Measurements from ENCODE around the gene APBA2.
"Not testable (repeated sequence)": the region's sequence is repeated elsewhere in the genome, so short reads cannot be mapped to it uniquely, and the experiment has no call there.

APBA2 gene

DNA sequence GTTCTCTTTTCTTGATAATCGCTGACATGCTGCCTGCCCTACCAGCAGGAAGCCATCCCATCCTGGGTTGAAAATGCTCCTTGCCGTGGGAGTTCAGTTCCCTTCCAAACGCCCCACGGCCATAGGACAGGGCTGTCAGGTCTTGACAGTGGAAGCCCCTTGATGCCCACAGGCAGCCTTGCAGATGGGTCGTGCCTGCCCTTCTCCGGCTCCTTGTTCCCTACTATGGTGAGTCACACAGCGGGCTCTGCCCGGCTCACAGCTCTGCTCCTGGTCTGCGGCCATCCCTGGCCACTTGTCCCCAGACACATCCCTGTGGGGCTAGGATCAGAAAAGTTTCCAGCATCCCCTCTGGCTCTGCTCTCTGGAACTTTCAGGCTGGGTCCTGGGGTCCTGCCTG, 6.2 kb upstream of the APBA2 start:
- no peak for DNase-seq

DNA sequence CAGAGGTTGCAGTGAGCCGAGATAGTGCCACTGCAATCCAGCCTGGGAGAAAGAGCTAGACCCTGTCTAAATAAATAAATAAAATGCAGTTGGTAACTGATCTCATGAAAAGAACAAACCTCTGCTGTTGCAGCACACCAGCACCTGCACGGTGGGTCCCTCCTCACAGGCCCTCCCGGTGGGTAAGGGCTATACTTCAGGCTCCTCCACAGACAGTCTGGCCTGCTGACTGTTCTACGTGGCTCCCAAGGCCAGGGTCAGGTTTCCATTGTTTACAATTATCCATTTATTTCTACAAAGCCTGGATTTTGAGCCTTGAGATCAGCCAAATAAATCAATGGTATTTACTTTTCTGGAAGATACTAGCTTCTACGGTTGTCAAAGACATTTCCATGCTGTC, 5.1 kb upstream of the APBA2 start:
- DNase-seq, result no peak

DNA sequence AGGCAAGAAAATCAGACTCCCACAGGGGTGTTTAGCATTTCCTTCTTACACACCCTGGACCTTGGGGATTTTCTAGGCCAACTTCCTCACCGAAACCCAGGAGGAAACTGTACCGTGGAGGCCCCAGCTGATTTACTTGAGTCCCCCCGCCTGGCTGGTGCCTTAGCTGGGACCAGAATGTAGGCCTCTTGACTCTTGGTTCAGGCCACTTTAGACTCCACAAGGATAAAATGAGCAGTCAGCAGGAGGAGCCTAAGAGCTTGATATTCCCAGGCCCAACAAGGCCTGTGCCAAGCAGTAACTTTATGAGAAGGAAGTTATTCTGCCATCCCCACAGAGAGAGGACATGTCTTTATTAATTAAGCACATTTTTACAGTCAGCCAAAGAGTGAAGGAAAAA, 4.6 kb upstream of the APBA2 start:
- DNase-seq, result no peak

DNA sequence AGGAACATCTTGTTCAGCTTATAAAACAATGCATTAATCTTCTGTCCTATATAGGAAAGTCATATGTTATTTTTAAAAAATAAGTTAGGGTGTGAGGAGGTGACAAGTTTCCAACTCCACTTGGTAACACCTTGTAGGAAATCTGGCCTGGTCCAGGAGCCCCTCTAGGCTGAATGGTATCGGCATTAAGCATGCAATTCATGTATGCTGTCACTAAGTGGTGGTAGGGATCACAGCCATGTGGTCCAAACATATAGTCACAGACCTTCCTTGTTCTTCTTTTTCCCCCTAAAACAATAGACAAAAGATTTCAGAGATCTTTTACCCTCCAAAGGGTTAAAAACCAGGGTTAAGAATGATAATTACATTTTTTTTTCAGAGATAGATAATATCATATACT, 4.2 kb upstream of the APBA2 start:
- no peak for DNase-seq

DNA sequence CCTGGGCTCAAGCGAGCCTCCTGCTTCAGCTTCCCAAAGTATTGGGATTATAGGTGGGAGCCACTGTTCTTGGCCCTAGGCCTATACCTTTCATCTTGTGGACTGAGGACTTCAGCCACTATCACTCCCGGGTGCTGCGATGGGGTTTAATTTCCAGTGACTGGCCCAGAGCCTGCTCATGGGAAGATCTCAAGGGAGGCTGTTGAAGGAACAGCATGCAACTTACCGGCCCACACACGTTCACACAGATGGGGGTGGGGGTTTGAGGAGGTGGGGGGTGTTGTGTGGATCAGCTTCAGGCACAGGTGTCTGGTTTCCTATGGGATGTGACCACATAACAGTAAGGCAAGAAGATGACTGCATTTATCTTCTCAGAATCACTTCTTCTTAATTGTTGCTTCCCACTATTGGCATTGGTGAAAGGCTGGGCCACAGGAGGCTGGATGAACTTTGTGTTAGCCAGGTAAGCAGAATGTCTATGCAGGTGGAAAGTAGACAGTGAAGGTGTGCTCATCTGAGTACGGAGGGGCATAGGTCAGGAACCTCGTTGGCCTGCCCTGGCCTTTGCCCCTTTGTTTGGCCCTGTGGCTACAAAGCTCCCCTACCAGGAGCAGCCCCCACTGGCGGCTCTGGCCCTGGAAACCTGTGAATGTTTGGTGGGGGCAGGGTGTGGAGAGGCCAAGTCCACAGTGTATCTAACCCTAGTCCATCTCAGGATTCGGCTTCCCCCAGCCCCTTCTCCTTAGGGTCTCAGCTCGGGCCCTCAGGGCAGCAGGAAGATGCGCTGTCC, 1.4 kb upstream of the APBA2 start:
- no peak for DNase-seq

DNA sequence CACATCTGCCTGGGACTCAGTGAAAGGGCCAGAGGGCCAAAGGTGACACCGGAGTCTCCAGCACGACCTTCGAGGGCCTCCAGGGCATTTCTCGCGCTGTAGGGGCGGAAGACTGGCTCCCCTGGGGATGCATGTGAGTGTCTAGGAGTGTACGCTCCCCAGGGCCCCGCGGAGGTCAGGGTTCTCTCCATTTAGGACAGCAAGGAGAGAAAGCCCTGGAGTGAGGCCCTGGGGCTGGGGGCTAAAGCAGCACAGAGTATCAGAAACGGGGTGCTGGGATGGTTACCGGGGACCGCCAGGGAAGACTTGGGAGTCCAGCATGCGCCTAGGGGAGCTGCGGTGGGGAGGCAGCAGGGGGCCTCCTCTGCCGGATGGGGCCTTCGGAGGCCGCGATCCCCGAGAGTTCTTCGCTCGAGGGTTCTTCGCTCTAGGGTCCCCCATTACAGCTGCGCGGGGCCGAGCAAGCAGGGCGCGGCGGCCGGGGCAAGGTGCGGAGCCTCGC, 595 bp upstream of the APBA2 start:
- DNase-seq, result no peak

DNA sequence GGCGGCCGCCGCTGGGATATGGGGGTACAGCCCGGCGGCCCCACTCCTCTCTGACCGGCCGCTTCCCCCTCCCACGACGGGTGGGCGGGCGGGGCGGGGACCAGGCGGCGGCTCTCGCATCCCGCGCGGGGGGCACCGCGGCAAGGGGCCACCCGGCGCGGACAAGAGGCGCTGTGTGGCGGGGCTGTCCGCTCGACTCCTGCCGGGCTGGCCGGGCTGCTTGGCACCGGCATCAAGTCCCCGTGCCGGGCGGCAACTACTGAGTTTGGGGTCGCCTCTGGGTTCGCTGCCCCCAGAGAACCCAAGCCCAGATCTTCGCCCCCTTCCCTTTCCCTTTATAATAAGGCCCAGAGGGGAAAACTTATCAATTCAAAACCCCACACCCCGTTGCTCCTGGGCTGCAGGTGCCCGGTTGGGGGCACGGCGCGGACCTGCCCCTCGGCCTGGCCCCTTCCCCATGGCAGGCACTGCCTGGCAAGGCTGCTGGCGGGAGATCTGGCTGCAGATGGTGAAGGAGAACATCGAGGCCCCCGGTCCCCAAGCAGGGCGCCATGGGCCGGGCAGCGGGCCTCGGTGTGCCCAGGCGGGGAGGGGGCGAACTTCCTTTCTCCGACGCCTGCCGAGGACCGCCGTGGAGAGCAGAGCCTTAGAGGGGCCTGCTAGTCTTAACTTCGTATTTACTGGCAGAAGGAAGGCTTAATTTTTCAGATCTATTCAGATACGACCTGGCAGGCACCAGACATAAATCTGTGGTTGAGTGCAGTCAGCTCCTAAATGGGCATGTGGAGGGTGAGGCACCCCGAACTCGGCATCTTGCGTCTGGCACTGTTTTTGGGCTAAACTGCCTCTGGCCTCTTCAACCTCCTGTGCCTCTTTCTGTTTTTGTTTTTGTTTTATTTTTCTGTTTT, 911 bp downstream of the APBA2 start:
- no peak for DNase-seq

DNA sequence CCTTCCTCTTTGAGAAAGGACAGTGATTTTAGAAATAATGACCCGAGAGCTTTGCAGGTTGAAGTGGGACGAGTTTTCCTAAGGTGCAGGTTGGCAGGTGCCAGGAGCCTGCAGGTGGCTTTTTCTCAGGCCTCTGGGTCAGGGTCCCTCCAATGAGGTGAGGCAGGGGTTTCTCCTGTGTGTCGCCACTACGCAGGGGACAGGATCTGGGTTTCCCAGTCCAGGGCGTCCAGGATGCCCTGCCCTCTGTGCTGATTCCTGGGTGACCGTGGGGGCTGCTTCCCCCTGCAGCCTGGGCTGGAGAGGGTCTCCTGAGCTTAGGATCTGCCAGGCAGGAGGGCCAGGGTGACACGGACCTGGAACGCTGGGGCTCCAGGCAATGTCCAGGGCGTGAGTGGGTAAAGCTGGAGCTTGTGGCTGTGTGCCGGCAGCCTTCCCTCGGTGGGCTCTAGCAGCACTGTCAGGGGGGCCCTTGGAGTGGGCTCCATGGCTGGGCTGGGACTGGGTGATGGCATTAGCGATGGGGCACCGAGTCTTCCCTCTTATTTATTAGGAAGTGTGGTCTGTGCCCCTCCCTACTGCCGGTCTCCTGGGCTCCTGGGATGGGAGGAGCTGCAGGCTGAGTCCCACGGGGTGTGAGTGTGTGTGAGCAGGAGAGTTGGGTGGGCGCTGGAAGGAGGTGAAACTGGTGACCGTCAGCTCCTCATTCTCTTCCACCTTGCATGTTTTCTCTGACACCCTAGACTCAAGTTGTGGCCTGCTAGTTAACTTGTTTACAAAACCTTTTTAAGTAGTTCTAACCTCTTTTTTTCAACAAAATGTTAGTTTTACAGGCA, 1.8 kb downstream of the APBA2 start:
- DNase-seq, result no peak

DNA sequence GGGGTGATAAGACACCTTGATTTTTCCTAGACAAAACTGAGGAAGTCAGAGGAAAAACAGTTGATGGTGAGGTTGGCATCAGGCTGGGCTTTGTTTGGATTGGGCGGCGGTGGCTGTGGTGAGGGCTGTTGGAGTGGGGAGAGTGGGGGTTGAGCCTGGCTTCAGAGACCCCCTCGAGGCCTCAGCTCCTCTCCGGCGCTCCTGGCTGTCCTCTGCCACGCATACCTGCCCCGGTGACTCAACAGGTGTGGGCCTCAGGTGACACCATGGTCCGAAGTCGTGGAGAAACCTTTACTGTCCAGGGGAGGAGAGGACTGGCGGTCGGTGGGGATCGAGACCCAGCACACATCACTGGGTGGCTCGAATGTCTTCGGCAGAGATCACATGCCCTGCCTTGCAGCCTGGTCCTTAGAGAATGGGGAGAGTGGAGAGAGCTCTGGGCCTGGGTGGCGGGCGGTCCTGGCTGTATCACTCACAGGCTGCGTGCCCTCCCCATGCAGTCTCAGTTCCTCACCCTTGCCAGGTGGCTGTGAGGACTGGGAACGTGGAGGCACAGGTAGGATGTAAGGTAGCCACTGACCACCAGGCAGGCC, 2.6 kb downstream of the APBA2 start:
- no peak for DNase-seq

DNA sequence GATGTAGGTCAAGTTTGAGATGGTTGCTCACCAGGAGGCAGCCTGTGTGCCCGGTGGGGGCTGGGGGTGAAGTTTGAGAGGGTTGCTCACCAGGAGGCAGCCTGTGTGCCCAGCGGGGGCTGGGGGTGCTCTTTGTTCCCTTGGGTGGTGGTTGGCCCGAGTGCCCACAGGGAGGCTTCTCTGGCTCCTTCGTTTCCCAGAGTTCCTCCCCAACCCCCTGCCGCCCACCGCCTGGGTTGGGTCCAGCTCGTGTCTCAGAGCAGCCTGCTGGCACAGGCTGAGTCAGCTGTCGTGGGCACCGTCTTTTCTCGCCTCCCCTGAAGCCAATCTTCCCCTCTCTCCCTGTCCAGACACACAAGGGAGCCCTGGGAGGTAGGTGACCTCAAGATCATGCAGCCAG, 3.1 kb downstream of the APBA2 start:
- DNase-seq, result no peak

DNA sequence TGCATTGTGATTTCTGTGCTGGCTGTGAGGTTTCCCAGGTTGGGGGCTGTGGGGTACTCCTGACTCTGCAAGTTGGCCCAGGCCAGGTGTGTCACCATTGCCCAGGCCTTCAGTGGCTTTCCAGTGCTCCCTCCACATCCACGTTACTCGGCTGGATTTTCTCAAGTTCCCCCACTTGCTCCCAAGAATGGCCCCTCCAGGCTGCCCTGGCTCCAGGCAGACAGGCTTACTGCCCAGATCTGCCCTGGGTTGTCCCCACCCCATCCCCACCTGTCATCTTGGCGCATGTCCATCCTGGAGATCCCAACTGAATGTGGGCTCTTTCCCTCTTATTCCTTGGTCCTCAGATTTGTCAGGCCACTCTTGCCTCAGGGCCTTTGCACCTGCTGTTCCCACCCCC, 3.6 kb downstream of the APBA2 start:
- DNase-seq, result no peak

DNA sequence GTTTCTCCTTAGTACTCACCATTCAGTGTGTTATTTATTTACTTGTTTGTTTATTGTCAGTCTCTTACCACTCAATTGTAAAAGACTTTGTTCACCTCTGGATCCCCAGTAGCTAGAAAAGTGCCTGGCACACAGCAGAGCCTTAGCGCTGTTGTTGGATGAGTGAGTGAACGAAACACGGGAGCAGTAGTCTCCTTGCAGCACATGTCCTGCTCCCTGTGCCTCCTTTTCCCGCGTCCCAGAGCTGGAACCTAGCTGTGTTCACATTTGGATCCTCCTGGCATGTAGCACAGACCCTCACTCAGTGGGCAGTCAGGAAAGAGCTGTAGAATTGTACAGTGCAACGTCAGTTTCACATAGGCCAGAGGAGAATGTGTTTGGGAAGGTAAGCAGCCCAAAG, 4.1 kb downstream of the APBA2 start:
- not testable (repeated sequence) for DNase-seq

DNA sequence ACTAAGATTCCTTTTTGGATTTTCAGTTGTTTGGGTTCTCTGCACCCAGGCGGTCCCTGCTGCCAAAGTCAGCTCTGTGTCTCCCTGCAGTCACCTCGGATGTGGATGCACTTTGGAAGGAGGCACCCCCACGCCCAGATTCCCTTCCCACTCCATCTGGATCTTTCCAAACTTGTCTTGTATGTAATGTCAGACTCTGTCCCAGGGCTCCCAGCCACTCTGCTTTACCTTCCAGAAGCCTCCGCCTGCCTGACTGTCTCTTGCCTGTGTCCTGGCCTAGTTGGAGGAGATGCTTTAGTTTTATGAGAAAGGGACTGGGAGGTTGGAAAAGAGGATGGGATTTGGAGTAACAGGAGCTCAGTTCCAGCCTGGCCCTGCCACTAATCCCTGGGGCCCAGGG, 4.5 kb downstream of the APBA2 start:
- not testable (repeated sequence) for DNase-seq

DNA sequence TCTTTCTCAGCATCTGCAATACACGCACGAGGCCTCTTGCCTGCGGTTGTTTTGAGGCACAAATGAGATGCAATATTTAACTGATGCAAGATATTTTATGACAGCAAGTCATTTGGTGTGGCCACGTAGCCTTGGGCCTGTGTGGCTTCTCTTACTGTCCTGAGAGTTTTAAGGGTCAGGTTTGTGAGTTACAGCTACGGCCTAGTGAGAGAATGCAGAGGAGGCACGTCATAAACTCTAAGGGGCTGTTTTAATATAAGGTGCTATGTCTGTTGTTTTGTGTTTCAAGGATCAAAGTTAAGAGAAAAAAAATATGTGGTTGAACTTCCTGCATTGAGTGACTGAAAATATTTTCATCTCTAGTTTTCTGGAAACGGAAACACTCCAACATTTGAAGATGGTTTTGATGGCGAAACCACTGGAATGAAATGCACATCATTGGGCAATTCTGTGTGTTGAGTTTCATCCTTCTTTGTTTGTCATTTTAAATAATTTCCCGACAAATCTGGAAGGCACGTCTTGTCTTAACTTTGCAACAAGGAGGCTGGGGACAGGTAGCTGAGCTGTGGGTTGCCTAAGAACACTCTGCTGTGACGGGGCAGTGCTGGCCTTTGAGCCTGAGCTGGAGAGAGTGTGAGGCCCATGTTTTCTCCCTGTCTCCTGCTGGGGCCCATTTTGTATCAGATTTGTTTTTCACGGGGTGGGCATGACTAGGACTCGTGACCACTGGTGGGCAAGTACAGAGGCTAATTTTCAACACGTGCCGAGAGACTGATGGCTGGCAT, 5.1 kb downstream of the APBA2 start:
- DNase-seq, result no peak

DNA sequence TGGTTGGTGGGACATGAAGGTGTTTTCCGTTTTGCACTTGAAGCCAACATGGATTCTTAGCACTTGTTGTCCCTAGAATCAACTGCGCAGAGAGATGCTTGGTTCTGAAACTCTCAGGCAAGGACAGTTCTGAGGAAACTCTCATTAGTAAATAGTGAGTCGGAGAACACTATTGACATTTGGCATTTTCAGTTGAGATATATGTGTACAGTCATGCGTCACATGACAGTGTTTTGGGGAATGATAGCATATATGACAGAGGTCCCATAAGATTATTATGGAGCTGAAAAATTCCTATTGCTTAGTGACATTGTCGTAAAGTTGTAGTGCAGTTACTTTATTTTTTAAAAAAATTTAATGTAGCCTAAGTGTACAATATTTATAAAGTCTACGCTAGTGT, 5.8 kb downstream of the APBA2 start:
- DNase-seq, result no peak

DNA sequence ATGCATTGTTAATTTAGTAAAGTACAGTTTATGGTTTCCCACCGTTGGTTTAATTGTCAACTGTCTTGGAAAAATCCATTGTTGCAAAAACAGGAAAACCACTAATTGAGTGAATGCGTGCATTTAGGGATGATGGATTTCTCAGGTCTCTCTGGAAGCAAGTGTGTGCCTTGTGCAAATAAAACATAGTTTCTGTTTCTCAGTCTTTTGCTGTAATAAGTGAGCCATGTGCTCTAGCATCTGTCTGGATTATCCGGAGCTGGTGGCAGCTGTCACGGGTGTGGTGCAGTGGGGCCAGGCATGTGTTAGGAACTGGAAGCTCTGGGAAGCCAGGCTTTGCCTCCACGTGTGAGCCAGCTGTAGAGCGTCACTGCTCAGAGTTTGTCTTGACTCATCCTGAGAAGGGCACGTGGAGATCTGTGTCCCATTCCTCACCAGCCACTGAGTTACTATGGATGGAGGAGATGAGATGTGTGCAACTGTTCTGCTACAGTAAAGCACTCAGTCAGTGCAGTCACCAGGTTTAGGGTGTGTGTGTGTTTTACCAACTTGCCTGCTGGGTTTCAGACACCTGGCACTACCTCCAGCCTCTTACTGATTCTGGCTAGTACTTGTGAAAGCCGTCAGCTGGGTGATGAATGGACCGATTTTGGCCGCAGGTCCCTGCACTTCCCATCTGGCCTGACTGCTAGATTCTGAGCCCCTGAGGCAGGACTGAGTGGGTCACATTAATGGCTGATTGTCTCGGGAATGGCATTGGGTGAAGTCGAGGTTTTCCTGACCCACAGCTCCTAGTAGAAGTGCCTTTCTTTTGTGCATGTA, 7.2 kb downstream of the APBA2 start:
- no peak for DNase-seq

DNA sequence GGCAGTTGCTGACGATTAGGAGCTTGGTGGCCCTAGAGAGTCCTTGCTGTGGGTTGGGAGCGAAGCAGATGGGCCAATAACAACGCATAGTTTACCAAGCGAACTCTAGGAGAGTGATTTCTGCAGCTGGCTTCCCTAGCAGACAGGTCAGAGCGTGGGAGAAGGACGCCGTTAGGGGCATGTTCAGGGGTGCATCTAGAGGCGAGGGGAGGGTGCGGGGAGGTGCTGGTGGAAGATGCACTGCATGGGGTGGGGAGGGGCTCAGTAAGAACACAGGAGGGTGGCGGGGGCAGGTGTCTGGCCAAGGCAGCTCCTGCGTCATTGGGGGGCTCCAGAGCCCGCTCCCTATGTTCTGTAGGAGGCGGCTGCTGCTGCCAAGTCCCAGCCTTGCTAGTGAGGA, 8.9 kb downstream of the APBA2 start:
- DNase-seq, result no peak

DNA sequence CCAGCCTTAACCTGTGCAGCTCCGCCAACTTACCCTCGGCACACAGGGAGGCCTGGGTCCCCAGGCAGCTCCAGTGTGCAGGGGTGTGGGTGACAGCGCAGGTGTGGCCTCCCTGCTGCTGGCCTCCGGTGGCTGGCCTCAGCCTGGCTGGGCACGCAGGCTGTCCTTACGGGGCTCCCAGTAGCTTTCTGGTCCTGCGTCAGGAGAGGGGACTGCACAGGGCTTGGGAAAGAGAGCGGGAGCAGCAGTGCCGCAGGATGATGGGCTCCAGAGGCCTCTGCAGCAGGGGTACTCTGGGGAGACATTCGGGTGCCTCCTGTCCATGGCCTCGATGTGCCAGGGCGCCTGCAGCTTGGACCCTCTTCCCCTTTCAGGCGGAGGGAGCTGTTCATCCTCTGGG, 9.4 kb downstream of the APBA2 start:
- DNase-seq, result no peak

DNA sequence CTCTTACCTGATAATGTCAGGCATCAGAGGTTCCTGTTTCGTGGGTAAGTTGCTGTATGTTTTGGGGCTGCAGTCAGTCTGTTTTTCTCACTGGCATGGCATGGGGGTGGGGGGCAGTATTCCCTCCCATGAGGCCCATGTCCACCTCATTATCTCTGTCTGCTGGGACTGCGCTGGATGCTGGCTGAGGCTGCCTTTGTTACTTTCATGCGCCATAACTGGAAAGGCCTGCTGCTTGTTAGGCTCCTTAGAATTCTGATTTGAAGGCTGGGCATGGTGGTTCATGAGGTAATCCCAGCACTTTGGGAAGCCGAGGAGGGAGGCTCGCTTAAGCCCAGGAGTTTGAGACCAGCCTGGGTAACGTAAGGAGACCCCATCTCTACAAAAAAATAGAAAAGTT, 9.8 kb downstream of the APBA2 start:
- DNase-seq, result no peak

DNA sequence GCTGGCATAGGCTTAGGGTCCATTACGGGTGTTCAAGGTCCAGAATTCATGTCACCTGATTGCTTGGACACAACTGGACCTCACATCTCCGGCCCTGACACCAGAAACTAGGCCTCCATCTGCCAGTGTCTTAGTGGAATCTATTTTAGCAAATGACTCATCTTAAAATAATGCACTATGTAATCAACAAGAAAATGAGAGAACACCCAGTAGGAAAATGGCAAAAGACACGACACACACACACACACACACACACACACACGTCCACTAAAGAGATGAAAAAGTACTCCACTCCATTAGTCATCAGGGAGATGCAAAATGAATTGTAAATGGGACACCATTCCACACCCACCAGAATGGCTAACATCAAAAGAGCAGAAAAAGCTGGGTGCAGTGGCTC, 11.2 kb downstream of the APBA2 start:
- no peak for DNase-seq

Data from DMS153 (cell line).